Measurements from ENCODE around the gene PDE4D.

DNA sequence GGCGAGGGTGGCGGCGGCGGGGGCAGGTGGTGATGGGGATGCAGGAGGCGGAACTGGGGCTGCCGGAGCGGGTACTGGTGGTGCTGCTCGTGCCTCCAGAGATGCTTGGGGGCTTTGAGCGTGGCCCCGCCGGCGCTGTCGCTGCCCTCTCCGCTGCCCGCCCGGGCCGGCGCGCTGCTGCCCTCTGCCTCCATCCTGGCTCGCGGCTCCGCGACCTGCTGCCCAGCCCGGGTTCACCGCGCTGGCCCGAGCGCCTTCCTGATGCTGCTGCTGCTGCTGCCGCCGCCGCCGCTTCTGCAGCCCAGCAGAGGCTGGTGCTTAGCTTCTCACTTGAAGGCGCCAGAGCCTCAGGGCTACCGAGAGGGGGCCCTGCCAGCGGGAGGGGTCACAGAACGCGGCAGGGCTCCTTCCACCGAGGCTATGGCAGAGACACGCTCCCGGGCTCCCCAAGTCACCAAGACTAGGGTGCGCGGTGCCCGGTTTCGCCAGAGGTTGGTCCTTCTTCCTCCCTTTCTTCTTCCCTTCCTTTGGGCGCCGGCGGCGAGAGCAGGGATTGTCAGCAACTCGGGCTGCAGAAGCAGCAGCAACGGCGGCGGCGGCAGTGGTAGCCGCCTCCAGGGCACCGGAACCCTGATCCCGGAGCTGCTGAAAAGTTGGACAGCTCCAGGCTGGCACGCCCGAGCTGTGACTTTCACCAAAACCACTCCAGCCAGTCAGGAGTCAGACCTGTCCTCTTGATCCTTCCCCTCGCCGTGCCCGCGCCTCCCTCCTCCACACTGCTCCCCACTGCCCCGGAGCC, at the start of gene PDE4D:
- TF ChIP-seq SIN3A (IDR thresholded peaks at IDR 0.05; ENCODE audit: borderline replicate concordance, insufficient read depth, low read length) (no peak), TAF1 (IDR thresholded peaks at IDR 0.05; ENCODE audit: borderline replicate concordance, insufficient read depth, low read length) (no peak), POLR2AphosphoS5 (IDR thresholded peaks at IDR 0.05; ENCODE audit: low read depth, low read length) (no peak), REST (IDR thresholded peaks at IDR 0.05; ENCODE audit: insufficient read depth in 1 of 2, low read depth in 2 of 2, low read length in 2 of 2) (peak; percentile 93 to 95)
